Fibroblast of mammary gland (primary cell): ENCODE results near the gene MYCT1.
A peak's percentile ranks its signal among the peaks of the same experiment; 100 is the strongest.

Source experiments
- DNase-seq: peaks from one replicate; pipeline ENCODE4 v3.0.0-alpha.2; 2010; ENCODE audit warnings: low read depth
- H3K4me3 ChIP-seq: 2 replicates; pipeline ENCODE4 v1.5.1; 2011; ENCODE audit warnings: low read depth, mild to moderate bottlenecking, low read length, moderate library complexity; ENCODE audit not compliant: control insufficient read depth
- TF ChIP-seq, protein P1 (sequence below): conservative IDR thresholded peaks from 2 replicates; pipeline ENCODE4 v1.5.1; 2011; ENCODE audit warnings: low read depth, low read length, inconsistent platforms; ENCODE audit not compliant: control insufficient read depth, insufficient read depth

Gene MYCT1, protein sequence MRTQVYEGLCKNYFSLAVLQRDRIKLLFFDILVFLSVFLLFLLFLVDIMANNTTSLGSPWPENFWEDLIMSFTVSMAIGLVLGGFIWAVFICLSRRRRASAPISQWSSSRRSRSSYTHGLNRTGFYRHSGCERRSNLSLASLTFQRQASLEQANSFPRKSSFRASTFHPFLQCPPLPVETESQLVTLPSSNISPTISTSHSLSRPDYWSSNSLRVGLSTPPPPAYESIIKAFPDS

DNA sequence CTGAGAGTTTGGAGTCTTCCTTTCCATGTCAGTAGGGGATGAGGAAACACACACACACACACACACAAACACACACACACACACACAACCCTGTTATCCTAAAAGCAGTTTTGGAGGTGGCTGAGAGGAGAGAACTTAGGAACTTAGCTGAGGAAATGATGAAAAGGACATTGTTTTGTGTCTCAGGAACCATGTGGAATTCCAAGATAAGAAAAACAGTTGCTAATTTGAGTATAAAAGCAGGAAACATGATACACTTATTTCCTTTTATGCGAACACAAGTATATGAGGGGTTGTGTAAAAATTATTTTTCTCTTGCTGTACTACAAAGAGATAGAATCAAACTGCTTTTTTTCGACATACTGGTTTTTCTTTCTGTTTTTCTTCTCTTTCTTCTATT is at the start of gene MYCT1:
MYCT1 (plus strand) TSS at position 264 of the 400 bp plus-strand sequence; CDS start at position 270, 6 bp downstream.
- no peak for DNase-seq
- TF ChIP-seq, protein P1, sequence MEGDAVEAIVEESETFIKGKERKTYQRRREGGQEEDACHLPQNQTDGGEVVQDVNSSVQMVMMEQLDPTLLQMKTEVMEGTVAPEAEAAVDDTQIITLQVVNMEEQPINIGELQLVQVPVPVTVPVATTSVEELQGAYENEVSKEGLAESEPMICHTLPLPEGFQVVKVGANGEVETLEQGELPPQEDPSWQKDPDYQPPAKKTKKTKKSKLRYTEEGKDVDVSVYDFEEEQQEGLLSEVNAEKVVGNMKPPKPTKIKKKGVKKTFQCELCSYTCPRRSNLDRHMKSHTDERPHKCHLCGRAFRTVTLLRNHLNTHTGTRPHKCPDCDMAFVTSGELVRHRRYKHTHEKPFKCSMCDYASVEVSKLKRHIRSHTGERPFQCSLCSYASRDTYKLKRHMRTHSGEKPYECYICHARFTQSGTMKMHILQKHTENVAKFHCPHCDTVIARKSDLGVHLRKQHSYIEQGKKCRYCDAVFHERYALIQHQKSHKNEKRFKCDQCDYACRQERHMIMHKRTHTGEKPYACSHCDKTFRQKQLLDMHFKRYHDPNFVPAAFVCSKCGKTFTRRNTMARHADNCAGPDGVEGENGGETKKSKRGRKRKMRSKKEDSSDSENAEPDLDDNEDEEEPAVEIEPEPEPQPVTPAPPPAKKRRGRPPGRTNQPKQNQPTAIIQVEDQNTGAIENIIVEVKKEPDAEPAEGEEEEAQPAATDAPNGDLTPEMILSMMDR = no peak
- no peak within 1 kb of the TSS for H3K4me3 ChIP-seq

DNA sequence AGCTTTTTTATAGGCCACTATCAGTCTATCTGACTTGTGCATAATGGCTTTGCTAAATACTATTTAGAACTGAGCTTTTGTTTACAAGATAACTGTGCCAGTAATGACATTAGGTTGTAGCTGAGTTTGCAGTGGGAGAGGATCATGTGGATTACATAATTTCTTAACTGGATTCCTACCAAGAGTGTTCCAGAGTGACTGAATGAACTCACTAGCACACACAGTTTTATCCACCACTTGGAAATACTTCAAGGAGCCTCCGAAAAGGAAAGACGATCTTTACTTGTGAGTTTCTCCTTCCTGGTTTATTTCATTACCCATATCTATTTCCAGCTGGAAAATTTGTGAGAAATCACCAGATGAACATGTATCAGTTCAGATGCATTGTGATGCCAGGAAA is 49.6 kb upstream of the MYCT1 start:
- peak; percentile 39 for DNase-seq

DNA sequence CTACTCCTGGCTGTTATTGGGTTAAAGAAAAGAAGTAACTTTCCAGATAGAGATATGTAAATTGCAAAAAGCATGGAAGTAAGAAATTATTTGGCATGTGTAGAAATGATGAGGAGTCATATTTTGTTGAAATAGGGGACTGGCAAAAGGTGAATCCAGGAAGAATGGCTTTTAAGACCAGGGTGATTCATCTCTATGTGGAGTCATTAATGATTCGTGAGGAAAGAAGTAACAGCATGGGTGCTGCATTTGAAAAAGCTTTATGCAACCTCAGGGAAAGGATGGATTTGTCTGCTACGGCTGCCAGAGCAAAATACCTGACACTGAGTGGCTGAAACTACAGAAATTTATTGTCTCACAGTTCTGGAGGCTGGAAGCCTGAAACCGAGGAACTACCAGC is 45.7 kb upstream of the MYCT1 start:
- TF ChIP-seq, protein P1 = no peak
- peak; percentile 24 for DNase-seq
- H3K4me3 ChIP-seq = no peak overlapping the region

More for the DNA sequence above, 49.6 kb upstream of the MYCT1 start:
- TF ChIP-seq, protein P1 = no peak
- no peak overlapping the region for H3K4me3 ChIP-seq

DNA sequence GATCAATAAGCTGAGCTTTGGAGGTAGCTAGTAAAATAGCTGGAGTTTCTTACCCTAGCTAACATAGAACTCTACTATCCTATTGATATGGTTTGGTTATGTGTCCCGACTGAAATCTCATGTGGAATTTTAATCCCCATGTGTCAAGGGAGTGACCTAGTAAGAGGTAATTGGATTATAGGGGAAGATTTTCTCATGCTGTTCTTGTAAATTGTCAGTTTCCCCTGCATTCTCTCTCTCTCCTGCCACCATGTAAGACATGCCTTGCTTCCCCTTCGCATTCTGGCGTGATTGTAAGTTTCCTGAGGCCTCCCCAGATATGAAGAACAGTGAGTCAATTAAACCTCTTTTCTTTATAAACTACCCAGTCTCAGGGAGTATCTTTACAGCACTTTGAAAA is 35.9 kb upstream of the MYCT1 start:
- TF ChIP-seq, protein P1 = no peak
- H3K4me3 ChIP-seq = no peak overlapping the region

DNA sequence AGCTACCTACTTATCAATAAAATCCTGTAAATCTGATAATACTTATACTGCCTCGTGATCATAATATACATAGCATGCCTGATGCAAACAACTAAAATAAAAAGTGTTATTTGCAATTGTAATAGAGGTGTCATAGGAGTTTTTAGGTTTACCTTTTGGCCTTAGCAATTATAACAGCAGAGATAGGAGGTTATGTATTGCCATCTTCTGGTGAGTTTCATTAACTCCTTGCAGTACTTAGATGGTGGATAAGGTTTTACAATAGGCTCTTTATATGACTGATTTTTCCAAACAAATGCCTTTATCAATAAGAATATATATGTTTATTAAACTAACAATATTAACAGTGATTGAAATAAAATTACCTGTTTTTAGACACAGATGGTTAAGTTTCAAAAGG is 27.8 kb upstream of the MYCT1 start:
- TF ChIP-seq, protein P1 = peak; percentile 54
- peak; percentile 51 for DNase-seq
- no peak overlapping the region for H3K4me3 ChIP-seq

More for the DNA sequence above, 35.9 kb upstream of the MYCT1 start:
- no peak for DNase-seq

DNA sequence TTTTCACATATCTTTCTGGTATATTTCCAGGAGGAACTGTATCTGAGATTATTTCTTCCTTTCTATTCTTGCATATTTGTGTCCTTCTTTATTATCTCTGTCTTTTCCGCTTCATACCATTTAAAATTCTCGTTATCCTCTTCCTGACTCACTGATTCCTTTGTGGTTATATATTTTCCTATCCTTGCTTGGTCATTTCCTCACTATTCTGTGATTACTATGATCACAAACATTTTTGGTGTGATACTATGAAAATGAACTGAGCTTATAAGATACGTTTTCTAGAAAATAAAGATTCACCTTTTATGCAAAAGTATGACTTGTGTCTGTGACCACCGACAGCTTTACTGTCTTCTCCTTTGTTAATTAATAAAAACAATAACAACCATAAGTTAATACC is 26.5 kb upstream of the MYCT1 start:
- TF ChIP-seq, protein P1 = no peak
- DNase-seq = no peak
- no peak overlapping the region for H3K4me3 ChIP-seq
